DMS114 treated with DMSO at 0.1 percent for 48 hours (cell line): ENCODE results near the gene PLEKHA5.
"Not testable (repeated sequence)": the region's sequence is repeated elsewhere in the genome, so short reads cannot be mapped to it uniquely, and the experiment has no call there.

Experiments
- DNase-seq: peaks from one replicate; lab custom pipeline; 2025; ENCODE audit not compliant: unreplicated experiment; lab: John Stamatoyannopoulos, UW

Gene PLEKHA5

GRCh38 chr12:19306366-19306765 lies 176.8 kb downstream of the PLEKHA5 start:
- DNase-seq, result no peak

- DNase-seq, result no peak
Observed at GRCh38 chr12:19307451-19307850, 177.9 kb downstream of the PLEKHA5 start.

GRCh38 chr12:19311165-19311564 lies 181.6 kb downstream of the PLEKHA5 start:
- no peak for DNase-seq

GRCh38 chr12:19312637-19313036 lies 183.1 kb downstream of the PLEKHA5 start:
- no peak for DNase-seq

GRCh38 chr12:19316425-19316824 lies 186.9 kb downstream of the PLEKHA5 start:
- DNase-seq, result no peak

GRCh38 chr12:19322376-19322775 lies 192.8 kb downstream of the PLEKHA5 start:
- DNase-seq, result no peak

- no peak for DNase-seq
Observed at GRCh38 chr12:19323805-19324204, 194.3 kb downstream of the PLEKHA5 start.

- no peak for DNase-seq
Observed at GRCh38 chr12:19326102-19326501, 196.6 kb downstream of the PLEKHA5 start.

- DNase-seq, result no peak
Observed at GRCh38 chr12:19332196-19332595, 202.7 kb downstream of the PLEKHA5 start.

GRCh38 chr12:19338405-19338804 lies 208.9 kb downstream of the PLEKHA5 start:
- DNase-seq, result no peak

- not testable (repeated sequence) for DNase-seq
Observed at GRCh38 chr12:19350850-19351249, 221.3 kb downstream of the PLEKHA5 start.

- no peak for DNase-seq
Observed at GRCh38 chr12:19351346-19351745, 221.8 kb downstream of the PLEKHA5 start.

GRCh38 chr12:19369691-19370148 lies 240.2 kb downstream of the PLEKHA5 start:
- DNase-seq, result no peak

- no peak for DNase-seq
Observed at GRCh38 chr12:19373586-19373985, 244.1 kb downstream of the PLEKHA5 start.

- no peak for DNase-seq
Observed at GRCh38 chr12:19375888-19376287, 246.4 kb downstream of the PLEKHA5 start.

- no peak for DNase-seq
Observed at GRCh38 chr12:19376691-19377090, 247.2 kb downstream of the PLEKHA5 start.

GRCh38 chr12:19382111-19382526 lies 252.6 kb downstream of the PLEKHA5 start:
- DNase-seq, result no peak

- no peak for DNase-seq
Observed at GRCh38 chr12:19382563-19382962, 253.0 kb downstream of the PLEKHA5 start.

- no peak for DNase-seq
Observed at GRCh38 chr12:19387161-19387560, 257.6 kb downstream of the PLEKHA5 start.

GRCh38 chr12:19388131-19388549 lies 258.6 kb downstream of the PLEKHA5 start:
- no peak for DNase-seq

GRCh38 chr12:19390051-19390598 lies 260.6 kb downstream of the PLEKHA5 start:
- no peak for DNase-seq

GRCh38 chr12:19392644-19393043 lies 263.1 kb downstream of the PLEKHA5 start:
- DNase-seq, result not testable (repeated sequence)

GRCh38 chr12:19394385-19394784 lies 264.9 kb downstream of the PLEKHA5 start:
- DNase-seq, result no peak
